Measurements from ENCODE around the gene FRRS1. TPM values are rescaled to one million over a fixed set of nuclear protein-coding genes. Genes with fewer than 3 reads are reported as not detected.
"Not testable (repeated sequence)": the region's sequence is repeated elsewhere in the genome, so short reads cannot be mapped to it uniquely, and the experiment has no call there.

FRRS1 gene
- total and polyA plus RNA-seq, 2 of the 4 experiments (the other 2 are of a cell fraction): 3.8 to 23.5 TPM

DNA sequence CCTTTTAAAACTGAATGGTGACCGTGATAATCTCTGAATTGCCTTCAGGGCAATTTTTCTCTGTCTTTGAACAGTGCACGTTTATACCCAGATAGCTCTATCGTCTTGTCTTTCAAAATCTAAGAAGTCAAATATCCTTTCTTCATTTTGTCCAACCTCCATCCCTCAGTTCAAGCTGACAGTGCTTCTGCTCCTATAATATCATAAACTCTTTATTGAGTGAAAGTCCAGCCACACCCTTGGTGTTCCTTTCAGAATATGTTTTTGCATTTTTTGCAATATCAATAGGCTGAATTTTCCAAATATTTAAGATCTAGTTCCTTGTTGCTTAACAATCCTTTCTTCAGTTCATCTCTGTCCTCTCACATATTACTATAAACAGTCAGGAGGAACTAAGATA, 35.1 kb upstream of the FRRS1 start:
- no peak overlapping the region for H4K8ac ChIP-seq (ENCODE audit: low read depth in 2 of 2, low read length in 2 of 2)
- intact Hi-C loops (cut with micrococcal nuclease) (loop anchor here (10.0 kb wide), 1 partner anchor 553 kb away; the partner anchor contains the start of gene CDC14A), dilution Hi-C loops (cut with HindIII; ENCODE audit: low sequenced_read_pairs, unreplicated experiment) (no loop called here), in situ Hi-C loops (cut with MboI; ENCODE audit: low sequenced_read_pairs) (loop anchor here (10.0 to 25.0 kb wide), 3 partner anchors 333 to 1063 kb away; partner anchors contain the start of genes RTCA, SASS6 and TRMT13)
- H3K4me3 ChIP-seq (ENCODE audit: insufficient read depth, low read depth, low read length): no peak overlapping the region
- no peaks in the 10 kb centered on the region for H4K20me1 ChIP-seq (ENCODE audit: insufficient read depth, low read length)
- H3K4me2 ChIP-seq (ENCODE audit: low read depth, low read length): no peak overlapping the region
- H3K18ac ChIP-seq (ENCODE audit: low read depth, low read length): no peak overlapping the region
- no peaks in the 10 kb centered on the region for H3K36me3 ChIP-seq (ENCODE audit: control insufficient read depth, insufficient read depth, low read length)
- DNase-seq: no peak
- no peak for ATAC-seq (ENCODE audit: low read depth)
- no peak overlapping the region for H3K27ac ChIP-seq (ENCODE audit: insufficient read depth, low read length)
- no peak overlapping the region for H3K23ac ChIP-seq (ENCODE audit: low read depth, low read length)
- no peak overlapping the region for H3K56ac ChIP-seq (ENCODE audit: extremely low read depth, insufficient read depth, low read length)
- no peak overlapping the region for H3K14ac ChIP-seq (replicated peaks; ENCODE audit: low read depth, low read length)
- no TSS peak for BruUV-seq (replicated peaks)
- H3K9ac ChIP-seq (ENCODE audit: low read depth, low read length): no peak overlapping the region
- ChIA-PET POLR2A (ENCODE audit: unreplicated experiment) (no interaction called here), CTCF (no interaction called here)
- no peak overlapping the region for H2BK120ac ChIP-seq (ENCODE audit: low read depth, low read length)
- no peak overlapping the region for H3K4ac ChIP-seq (ENCODE audit: low read depth, low read length)
- H2BK20ac ChIP-seq (ENCODE audit: low read depth, low read length): no peak overlapping the region
- no peaks in the 10 kb centered on the region for H3K4me1 ChIP-seq (ENCODE audit: control insufficient read depth, insufficient read depth, low read length)
- no peak overlapping the region for H4K5ac ChIP-seq (ENCODE audit: low read depth, low read length)
- H3K27me3 ChIP-seq (ENCODE audit: control insufficient read depth, insufficient read depth, low read length): peaks cover 16% of the 10 kb centered on the region
- no peak overlapping the region for H2BK5ac ChIP-seq (ENCODE audit: low read depth, low read length, poor library complexity, severe bottlenecking)
- H2AK5ac ChIP-seq (ENCODE audit: low read depth, low read length): no peak overlapping the region
- no peak overlapping the region for H2AK9ac ChIP-seq (replicated peaks; ENCODE audit: low read depth, low read length, poor library complexity)
- no peaks in the 10 kb centered on the region for H3K9me1 ChIP-seq (ENCODE audit: insufficient read depth, low read length)
- H3K9me3 ChIP-seq (ENCODE audit: control insufficient read depth, insufficient read depth, low read length): no peaks in the 10 kb centered on the region
- no peak overlapping the region for H2BK15ac ChIP-seq (ENCODE audit: low read depth, low read length)
- H3K79me1 ChIP-seq (ENCODE audit: low read depth in 1 of 2, low read length in 2 of 2): no peaks in the 10 kb centered on the region
- H4K91ac ChIP-seq (ENCODE audit: insufficient read depth, low read depth, low read length): no peak overlapping the region
- TF ChIP-seq CEBPB (IDR thresholded peaks at IDR 0.05; ENCODE audit: low read depth, low read length): no peak
- no peak for TF ChIP-seq RCOR1 (IDR thresholded peaks at IDR 0.05; ENCODE audit: insufficient replicate concordance, low read length)
- no peak for TF ChIP-seq SMC3 (IDR thresholded peaks at IDR 0.05; ENCODE audit: low read depth, low read length)
- TF ChIP-seq, protein P1, sequence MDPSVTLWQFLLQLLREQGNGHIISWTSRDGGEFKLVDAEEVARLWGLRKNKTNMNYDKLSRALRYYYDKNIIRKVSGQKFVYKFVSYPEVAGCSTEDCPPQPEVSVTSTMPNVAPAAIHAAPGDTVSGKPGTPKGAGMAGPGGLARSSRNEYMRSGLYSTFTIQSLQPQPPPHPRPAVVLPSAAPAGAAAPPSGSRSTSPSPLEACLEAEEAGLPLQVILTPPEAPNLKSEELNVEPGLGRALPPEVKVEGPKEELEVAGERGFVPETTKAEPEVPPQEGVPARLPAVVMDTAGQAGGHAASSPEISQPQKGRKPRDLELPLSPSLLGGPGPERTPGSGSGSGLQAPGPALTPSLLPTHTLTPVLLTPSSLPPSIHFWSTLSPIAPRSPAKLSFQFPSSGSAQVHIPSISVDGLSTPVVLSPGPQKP (IDR thresholded peaks at IDR 0.05; ENCODE audit: borderline replicate concordance, low read depth, low read length): no peak
- no peak for TF ChIP-seq RAD21 (IDR thresholded peaks at IDR 0.05; ENCODE audit: low read length)
- no peak for TF ChIP-seq POLR2A (IDR thresholded peaks at IDR 0.05; ENCODE audit: low read depth, low read length)
- WGBS, 2 experiments (ENCODE audit: extremely low coverage in 2 of 2, insufficient read length in 1 of 2): 72% methylated on average over 2 of the region's 3 CpGs; no CpG with 5 or more reads in 1 of the 2 experiments
- H2AFZ ChIP-seq (replicated peaks; ENCODE audit: low read length, poor library complexity): no peak overlapping the region

DNA sequence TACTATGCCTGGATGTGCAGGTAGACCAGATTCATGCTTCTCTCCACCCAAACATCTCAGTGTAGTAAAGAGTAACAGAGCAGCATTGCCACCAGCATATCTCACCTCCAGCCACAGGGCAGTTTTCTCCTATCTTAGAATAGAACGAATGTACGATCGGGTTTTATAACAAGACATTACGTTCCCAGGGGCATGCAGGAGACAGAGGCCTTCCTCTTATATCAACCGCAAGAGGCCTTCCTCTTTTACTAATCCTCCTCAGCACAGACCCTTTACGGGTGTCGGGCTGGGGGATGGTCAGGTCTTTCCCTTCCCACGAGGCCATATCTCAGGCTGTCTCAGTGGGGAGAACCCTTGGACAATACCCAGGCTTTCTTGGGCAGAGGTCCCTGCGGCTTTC, 27.4 kb upstream of the FRRS1 start:
- H2BK5ac ChIP-seq (ENCODE audit: low read depth, low read length, poor library complexity, severe bottlenecking); H4K20me1 ChIP-seq (ENCODE audit: insufficient read depth, low read length); H3K4ac ChIP-seq (ENCODE audit: low read depth, low read length); intact Hi-C loops (cut with micrococcal nuclease); H2AK9ac ChIP-seq (replicated peaks; ENCODE audit: low read depth, low read length, poor library complexity); H2BK120ac ChIP-seq (ENCODE audit: low read depth, low read length); H3K27ac ChIP-seq (ENCODE audit: insufficient read depth, low read length); H3K36me3 ChIP-seq (ENCODE audit: control insufficient read depth, insufficient read depth, low read length); H4K8ac ChIP-seq (ENCODE audit: low read depth in 2 of 2, low read length in 2 of 2); H3K4me1 ChIP-seq (ENCODE audit: control insufficient read depth, insufficient read depth, low read length); H3K27me3 ChIP-seq (ENCODE audit: control insufficient read depth, insufficient read depth, low read length); H3K56ac ChIP-seq (ENCODE audit: extremely low read depth, insufficient read depth, low read length); H2BK15ac ChIP-seq (ENCODE audit: low read depth, low read length); BruUV-seq (replicated peaks); H3K23ac ChIP-seq (ENCODE audit: low read depth, low read length); H3K4me3 ChIP-seq (ENCODE audit: insufficient read depth, low read depth, low read length); H2BK20ac ChIP-seq (ENCODE audit: low read depth, low read length); CTCF ChIA-PET; in situ Hi-C loops (cut with MboI; ENCODE audit: low sequenced_read_pairs); H3K9me1 ChIP-seq (ENCODE audit: insufficient read depth, low read length); POLR2A ChIA-PET (ENCODE audit: unreplicated experiment); H3K14ac ChIP-seq (replicated peaks; ENCODE audit: low read depth, low read length); H3K79me1 ChIP-seq (ENCODE audit: low read depth in 1 of 2, low read length in 2 of 2); H4K5ac ChIP-seq (ENCODE audit: low read depth, low read length); H4K91ac ChIP-seq (ENCODE audit: insufficient read depth, low read depth, low read length); H2AFZ ChIP-seq (replicated peaks; ENCODE audit: low read length, poor library complexity); H2AK5ac ChIP-seq (ENCODE audit: low read depth, low read length); ATAC-seq (ENCODE audit: low read depth); dilution Hi-C loops (cut with HindIII; ENCODE audit: low sequenced_read_pairs, unreplicated experiment); H3K9me3 ChIP-seq (ENCODE audit: control insufficient read depth, insufficient read depth, low read length); H3K18ac ChIP-seq (ENCODE audit: low read depth, low read length); H3K4me2 ChIP-seq (ENCODE audit: low read depth, low read length); DNase-seq; H3K9ac ChIP-seq (ENCODE audit: low read depth, low read length): not testable (repeated sequence)
- 80% methylated on average over 1 of the region's 9 CpGs; no CpG with 5 or more reads in 1 of the 2 experiments for WGBS, 2 experiments (ENCODE audit: extremely low coverage in 2 of 2, insufficient read length in 1 of 2)

Data from IMR-90 (cell line).